PC-9 (cell line): Measurements from ENCODE around the gene CLDN16. TPM values are rescaled to one million over a fixed set of nuclear protein-coding genes. Genes with fewer than 3 reads are reported as not detected.
A peak's percentile ranks its signal among the peaks of the same experiment; 100 is the strongest.

ENCODE experiments used
- BruUV-seq: library from RNA; stranded (reverse); fragments of 400-500 nt; replicated peaks from 2 replicates; lab custom pipeline; 2021; lab: Mats Ljungman, UMichigan
- CTCF ChIA-PET: fragments of 300-600 bp; sonication (Branson Sonifier 250); formaldehyde crosslinking; loops from one replicate; lab custom pipeline; 2022; ENCODE audit warnings: antibody characterized with exemption; lab: Charles Lee
- POLR2A ChIA-PET: fragments of 300-600 bp; sonication (Branson Sonifier 250); formaldehyde crosslinking; loops from one replicate; lab custom pipeline; 2022; ENCODE audit warnings: antibody characterized with exemption; ENCODE audit not compliant: unreplicated experiment; lab: Charles Lee
- DNase-seq, 2 experiments: peaks; one replicate each; pipeline versions ENCODE4 v3.0.0 to v3.0.0-alpha.2; 2015 to 2022; ENCODE audit warnings: mixed read lengths in 1 of 2
- H2AFZ ChIP-seq: fragments of 200-600 bp; sonication (generic); 2 replicates; pipeline ENCODE4 v1.8.1; 2017; ENCODE audit warnings: antibody characterized with exemption
- H3F3A ChIP-seq: fragments of 200-600 bp; sonication (generic); 2 replicates; pipeline ENCODE4 v1.8.1; 2017; ENCODE audit warnings: antibody characterized with exemption, mild to moderate bottlenecking, low read depth; ENCODE audit not compliant: insufficient read depth
- H3K27ac ChIP-seq: fragments of 200-600 bp; sonication (generic); 2 replicates; pipeline ENCODE4 v1.6.1; 2016; ENCODE audit warnings: mixed run types
- H3K27me3 ChIP-seq: fragments of 200-600 bp; sonication (generic); 2 replicates; pipeline ENCODE4 v1.6.1; 2016; ENCODE audit warnings: low read depth, mixed run types; ENCODE audit not compliant: insufficient read depth
- H3K36me3 ChIP-seq: fragments of 200-600 bp; sonication (generic); 2 replicates; pipeline ENCODE4 v1.6.1; 2016; ENCODE audit warnings: low read depth, mixed run types
- H3K4me1 ChIP-seq: fragments of 200-600 bp; sonication (generic); replicated peaks from 2 replicates; pipeline ENCODE4 v1.6.1; 2016; ENCODE audit warnings: mixed run types; ENCODE audit not compliant: insufficient read depth
- H3K4me2 ChIP-seq: fragments of 200-600 bp; sonication (generic); 2 replicates; pipeline ENCODE4 v1.6.1; 2017; ENCODE audit warnings: mixed run types
- H3K4me3 ChIP-seq: fragments of 200-600 bp; sonication (generic); 2 replicates; pipeline ENCODE4 v1.6.1; 2016; ENCODE audit warnings: mixed run types
- H3K79me2 ChIP-seq: fragments of 200-600 bp; sonication (generic); 2 replicates; pipeline ENCODE4 v1.6.1; 2017; ENCODE audit warnings: low read depth, mixed run types
- H3K9me2 ChIP-seq: fragments of 200-600 bp; sonication (generic); 2 replicates; pipeline ENCODE4 v1.8.1; 2017; ENCODE audit warnings: mild to moderate bottlenecking; ENCODE audit not compliant: insufficient read depth
- H3K9me3 ChIP-seq: fragments of 200-600 bp; sonication (generic); 2 replicates; pipeline ENCODE4 v1.8.1; 2016; ENCODE audit warnings: low read depth; ENCODE audit not compliant: insufficient read depth
- H4K20me1 ChIP-seq: fragments of 200-600 bp; sonication (generic); 2 replicates; pipeline ENCODE4 v1.8.1; 2017; ENCODE audit not compliant: insufficient read depth
- CTCF ChIP-seq: fragments of 200-600 bp; sonication (generic); conservative IDR thresholded peaks from 2 replicates; pipeline ENCODE4 v1.6.1; 2017; ENCODE audit warnings: mixed run types, antibody characterized with exemption, mild to moderate bottlenecking, moderate library complexity
- EZH2 ChIP-seq: fragments of 200-600 bp; sonication (generic); IDR thresholded peaks from 2 replicates; pipeline ENCODE4 v1.8.0; 2017; ENCODE audit warnings: antibody characterized with exemption, low read depth
- intact Hi-C: fragments of 100-400 bp; cut with micrococcal nuclease; formaldehyde crosslinking; loops from one replicate; pipeline ENCODE4 v1.10.0; 2022; ENCODE audit not compliant: unreplicated experiment
- total RNA-seq: library from RNA; stranded (reverse); gene quantifications from 2 replicates; pipeline ENCODE4 v1.2.3, GENCODE V29; 2021

The CLDN16 gene
- total RNA-seq, 1 experiment from 2014 or later, result 0.46 TPM

GRCh38 chr3:190346541-190346940 is 41.4 kb upstream of the CLDN16 start:
- ChIA-PET CTCF (no interaction called here), POLR2A (no interaction called here)
- DNase-seq, result no peak
- H3K79me2 ChIP-seq, result no peaks in the 10 kb centered on the region
- peak overlapping the region; percentile 89 for H3K4me2 ChIP-seq
- no peaks in the 10 kb centered on the region for H4K20me1 ChIP-seq
- H3K9me2 ChIP-seq, result no peaks in the 10 kb centered on the region
- no TSS peak for BruUV-seq
- H3F3A ChIP-seq, result peaks cover 34% of the 10 kb centered on the region
- H3K27me3 ChIP-seq, result no peaks in the 10 kb centered on the region
- TF ChIP-seq CTCF, result no peak
- TF ChIP-seq EZH2, result no peak
- H3K9me3 ChIP-seq, result peaks cover 30% of the 10 kb centered on the region; the same call in 1 of the 2 replicates
- H2AFZ ChIP-seq, result peak overlapping the region; percentile 6; the same call in 1 of the 2 replicates
- H3K4me1 ChIP-seq, result peaks cover 40% of the 10 kb centered on the region
- peak overlapping the region; percentile 44; the same call in 1 of the 2 replicates for H3K4me3 ChIP-seq
- intact Hi-C loops, result loop anchor here (5.0 kb wide), 1 partner anchor 1029 kb away; no protein-coding TSS in a partner anchor
- H3K36me3 ChIP-seq, result no peaks in the 10 kb centered on the region
- H3K27ac ChIP-seq, result peak overlapping the region; percentile 98

- no peaks in the 10 kb centered on the region for H3K9me2 ChIP-seq
- H3K27ac ChIP-seq, result no peak overlapping the region
- no peaks in the 10 kb centered on the region for H3K27me3 ChIP-seq
- TF ChIP-seq CTCF (no peak), EZH2 (no peak)
- DNase-seq, result no peak
- no peaks in the 10 kb centered on the region for H3F3A ChIP-seq
- no peaks in the 10 kb centered on the region for H4K20me1 ChIP-seq
- no peak overlapping the region for H3K4me2 ChIP-seq
- H3K79me2 ChIP-seq, result no peaks in the 10 kb centered on the region
- BruUV-seq, result no TSS peak
- intact Hi-C loops, result no loop called here
- H3K4me1 ChIP-seq, result 0 out of 2 replicates have a peak, but pooled peaks cover 3% of the 10 kb centered on the region
- POLR2A ChIA-PET, result no interaction called here
- H3K4me3 ChIP-seq, result no peak overlapping the region
- CTCF ChIA-PET, result no interaction called here
- H3K9me3 ChIP-seq, result peaks cover 19% of the 10 kb centered on the region; the same call in 1 of the 2 replicates
- H3K36me3 ChIP-seq, result no peaks in the 10 kb centered on the region
- no peak overlapping the region for H2AFZ ChIP-seq
Observed at GRCh38 chr3:190352861-190353457, 35.0 kb upstream of the CLDN16 start.

GRCh38 chr3:190356246-190356645 is 31.7 kb upstream of the CLDN16 start:
- Histone ChIP-seq H3K4me3 (no peak overlapping the region), H3K9me3 (peaks cover 13% of the 10 kb centered on the region; the same call in 1 of the 2 replicates), H3K36me3 (no peaks in the 10 kb centered on the region), H3K9me2 (no peaks in the 10 kb centered on the region), H2AFZ (no peak overlapping the region), H3K27ac (no peak overlapping the region), H3K4me1 (peaks cover 3% of the 10 kb centered on the region; the same call in 1 of the 2 replicates), H4K20me1 (no peaks in the 10 kb centered on the region), H3F3A (no peaks in the 10 kb centered on the region), H3K79me2 (no peaks in the 10 kb centered on the region), H3K4me2 (no peak overlapping the region), H3K27me3 (no peaks in the 10 kb centered on the region)
- TF ChIP-seq EZH2 (no peak), CTCF (no peak)
- intact Hi-C loops, result no loop called here
- ChIA-PET CTCF (no interaction called here), POLR2A (no interaction called here)
- no peak for DNase-seq
- BruUV-seq, result no TSS peak
